HCT116 (cell line): ENCODE measurements around the gene EFS. TPM values are rescaled to one million over a fixed set of nuclear protein-coding genes. Genes with fewer than 3 reads are reported as not detected.

Experiments
- ATAC-seq: fragments of 200-7000 bp; cut with Tn5 transposase; 2 replicates; pipeline ENCODE4 v1.9.1; 2020; ENCODE audit warnings: mild to moderate bottlenecking, moderate library complexity
- BruUV-seq: library from RNA; stranded (reverse); fragments of 400-500 nt; replicated peaks from 2 replicates; lab custom pipeline; 2021; lab: Mats Ljungman, UMichigan
- CTCF ChIA-PET: fragments of 300-600 bp; sonication (Branson Sonifier 250); formaldehyde crosslinking; loops from one replicate; lab custom pipeline; 2021; ENCODE audit warnings: antibody characterized with exemption; lab: Charles Lee
- POLR2A ChIA-PET: fragments of 300-600, 350-600 bp; sonication (Branson Sonifier 250); formaldehyde crosslinking; loops from one replicate; lab custom pipeline; 2021; ENCODE audit warnings: antibody characterized with exemption; lab: Charles Lee
- RAD21 ChIA-PET, 2 experiments: fragments of 300-600 bp; sonication (Branson Sonifier 250); formaldehyde crosslinking; loops; one replicate each; lab custom pipeline; 2023; ENCODE audit warnings: low total read pairs in 2 of 2; ENCODE audit not compliant: uncharacterized antibody in 2 of 2, unreplicated experiment in 2 of 2, low non-redundant PET in 1 of 2; lab: Charles Lee
- DNase-seq: peaks from one replicate; pipeline ENCODE4 v3.0.0-alpha.2; 2010; ENCODE audit warnings: low read depth, low spot score
- H2AFZ ChIP-seq: fragments of 200-600 bp; shearing (Covaris generic), sonication (generic); 2 replicates; pipeline ENCODE4 v1.6.1; 2017; ENCODE audit warnings: low read depth, mixed run types, mixed read lengths, antibody characterized with exemption, low read length; ENCODE audit not compliant: poor library complexity, severe bottlenecking
- H3K27ac ChIP-seq: 2 replicates; pipeline ENCODE4 v1.5.1; 2012; ENCODE audit warnings: low read depth, low read length
- H3K27me3 ChIP-seq: fragments of 200-600 bp; sonication (generic); 2 replicates; pipeline ENCODE4 v1.6.1; 2016; ENCODE audit warnings: mixed run types, low read length, mixed read lengths; ENCODE audit not compliant: insufficient read depth
- H3K36me3 ChIP-seq, 2 experiments: fragments of 200-500 bp in 1 of 2; fragments of 200-600 bp in 1 of 2; sonication (Bioruptor generic) in 1 of 2; sonication (generic) in 1 of 2; 2 replicates each; pipeline versions ENCODE4 v1.5.1 to v1.6.1; 2014 to 2016; ENCODE audit warnings: low read length in 2 of 2, inconsistent platforms in 1 of 2, mixed read lengths in 1 of 2, mixed run types in 1 of 2; ENCODE audit not compliant: insufficient read depth in 2 of 2, control insufficient read depth in 1 of 2
- H3K4me1 ChIP-seq, 2 experiments: fragments of 200-600 bp in 1 of 2; sonication (generic) in 1 of 2; 2 replicates each; pipeline versions ENCODE4 v1.5.1 to v1.6.1; 2012 to 2017; ENCODE audit warnings: low read length in 2 of 2, inconsistent platforms in 1 of 2, mild to moderate bottlenecking in 1 of 2, mixed read lengths in 1 of 2, mixed run types in 1 of 2, moderate library complexity in 1 of 2; ENCODE audit not compliant: insufficient read depth in 2 of 2, control insufficient read depth in 1 of 2
- H3K4me2 ChIP-seq: fragments of 200-600 bp; sonication (generic); 2 replicates; pipeline ENCODE4 v1.6.1; 2017; ENCODE audit warnings: mixed run types, low read length, mixed read lengths
- H3K4me3 ChIP-seq, 2 experiments: fragments of 200-600 bp in 1 of 2; sonication (generic) in 1 of 2; replicated peaks in 1 of 2; 2 replicates each; pipeline ENCODE4 v1.5.1; 2011 to 2016; ENCODE audit warnings: low read length in 2 of 2, control low read depth in 1 of 2, low read depth in 1 of 2, mild to moderate bottlenecking in 1 of 2, mixed read lengths in 1 of 2, mixed run types in 1 of 2
- H3K79me2 ChIP-seq: fragments of 200-600 bp; sonication (generic); 2 replicates; pipeline ENCODE4 v1.6.1; 2017; ENCODE audit warnings: mild to moderate bottlenecking, mixed run types, low read length, moderate library complexity, mixed read lengths; ENCODE audit not compliant: insufficient read depth
- H3K9ac ChIP-seq: fragments of 200-600 bp; sonication (generic); 2 replicates; pipeline ENCODE4 v1.6.1; 2016; ENCODE audit warnings: low read length, mixed read lengths
- H3K9me2 ChIP-seq: fragments of 200-600 bp; sonication (generic), shearing (Covaris generic); 2 replicates; pipeline ENCODE4 v1.6.1; 2017; ENCODE audit warnings: mixed run types, mild to moderate bottlenecking, moderate library complexity; ENCODE audit not compliant: insufficient read depth
- H3K9me3 ChIP-seq, 2 experiments: fragments of 200-500 bp in 1 of 2; fragments of 200-600 bp in 1 of 2; sonication (Bioruptor generic) in 1 of 2; sonication (generic) in 1 of 2; 2 replicates each; pipeline ENCODE4 v1.6.1; 2014 to 2017; ENCODE audit warnings: low read length in 2 of 2, mixed read lengths in 2 of 2, inconsistent platforms in 1 of 2, low read depth in 1 of 2, mild to moderate bottlenecking in 1 of 2, mixed run types in 1 of 2, moderate library complexity in 1 of 2; ENCODE audit not compliant: control insufficient read depth in 1 of 2, insufficient read depth in 1 of 2
- H4K20me1 ChIP-seq: fragments of 200-600 bp; sonication (generic), shearing (Covaris generic); 2 replicates; pipeline ENCODE4 v1.6.1; 2017; ENCODE audit warnings: mixed run types, mild to moderate bottlenecking, moderate library complexity; ENCODE audit not compliant: insufficient read depth
- CBX3 ChIP-seq: IDR thresholded peaks from 2 replicates; pipeline ENCODE4 v1.6.1; 2012; ENCODE audit warnings: low read depth
- CEBPB ChIP-seq: IDR thresholded peaks from 2 replicates; pipeline ENCODE4 v1.6.1; 2012; ENCODE audit warnings: low read depth
- EGR1 ChIP-seq: IDR thresholded peaks from 2 replicates; pipeline ENCODE4 v1.6.1; 2012; ENCODE audit warnings: low read depth
- ELF1 ChIP-seq: IDR thresholded peaks from 2 replicates; pipeline ENCODE4 v1.6.1; 2012; ENCODE audit warnings: low read depth, borderline replicate concordance
- EZH2 ChIP-seq: fragments of 200-600 bp; sonication (generic); IDR thresholded peaks from 2 replicates; pipeline ENCODE4 v1.6.1; 2017; ENCODE audit warnings: antibody characterized with exemption, mixed run types
- EZH2phosphoT487 ChIP-seq: fragments of 200-600 bp; IDR thresholded peaks from 2 replicates; pipeline ENCODE4 v1.6.1; 2018; ENCODE audit warnings: antibody characterized with exemption, borderline replicate concordance
- FOSL1 ChIP-seq: IDR thresholded peaks from 2 replicates; pipeline ENCODE4 v1.6.1; 2012; ENCODE audit warnings: low read depth
- JUND ChIP-seq: IDR thresholded peaks from 2 replicates; pipeline ENCODE4 v1.6.1; 2012
- POLR2AphosphoS5 ChIP-seq: IDR thresholded peaks from 2 replicates; pipeline ENCODE4 v1.6.1; 2011; ENCODE audit warnings: mild to moderate bottlenecking, low read depth, low read length, moderate library complexity
- RAD21 ChIP-seq: IDR thresholded peaks from 2 replicates; pipeline ENCODE4 v1.6.1; 2012; ENCODE audit warnings: low read depth, mild to moderate bottlenecking
- SP1 ChIP-seq: IDR thresholded peaks from 2 replicates; pipeline ENCODE4 v1.6.1; 2012; ENCODE audit warnings: low read depth
- SRF ChIP-seq: IDR thresholded peaks from 2 replicates; pipeline ENCODE4 v1.6.1; 2012; ENCODE audit warnings: low read depth
- YY1 ChIP-seq: IDR thresholded peaks from 2 replicates; pipeline ENCODE4 v1.6.1; 2011; ENCODE audit warnings: low read length, low read depth, moderate library complexity, mild to moderate bottlenecking; ENCODE audit not compliant: insufficient replicate concordance; ENCODE audit errors: extremely low read depth
- ZFX ChIP-seq: fragments of 450-650 bp; IDR thresholded peaks from 2 replicates; pipeline ENCODE4 v1.6.1; 2017
- ZNF274 ChIP-seq: fragments of 200-500 bp; sonication (Bioruptor generic); IDR thresholded peaks from 2 replicates; pipeline ENCODE4 v1.6.1; 2014; ENCODE audit warnings: mild to moderate bottlenecking, low read depth, low read length, inconsistent platforms
- intact Hi-C: fragments of 100-400 bp; cut with micrococcal nuclease; formaldehyde crosslinking; loops from 2 replicates; pipeline ENCODE4 v1.10.0; 2022
- total RNA-seq: library from RNA; stranded (reverse); gene quantifications from one replicate; pipeline ENCODE4 v1.2.1, GENCODE V29; 2021; ENCODE audit not compliant: unreplicated experiment
- TF ChIP-seq, protein P1 (sequence below), 3 experiments: fragments of 200-600 bp in 1 of 3; sonication (generic) in 1 of 3; IDR thresholded peaks in 2 of 3; conservative IDR thresholded peaks in 1 of 3; 2 replicates each; pipeline ENCODE4 v1.5.1; 2012 to 2017; ENCODE audit warnings: low read depth in 2 of 3, low read length in 2 of 3, antibody characterized with exemption in 1 of 3, borderline replicate concordance in 1 of 3, control low read depth in 1 of 3, mild to moderate bottlenecking in 1 of 3, mixed read lengths in 1 of 3, mixed run types in 1 of 3, moderate library complexity in 1 of 3; ENCODE audit not compliant: insufficient read depth in 1 of 3
- TF ChIP-seq, protein P2 (sequence below): IDR thresholded peaks from 2 replicates; pipeline ENCODE4 v1.6.1; 2012; ENCODE audit warnings: low read depth
- TF ChIP-seq, protein P3 (sequence below): IDR thresholded peaks from 2 replicates; pipeline ENCODE4 v1.6.1; 2012
- TF ChIP-seq, protein P4 (sequence below): IDR thresholded peaks from 2 replicates; pipeline ENCODE4 v1.6.1; 2011; ENCODE audit warnings: mild to moderate bottlenecking, low read length, moderate library complexity; ENCODE audit not compliant: insufficient replicate concordance; ENCODE audit errors: extremely low read depth
- TF ChIP-seq, protein P5 (sequence below): IDR thresholded peaks from 2 replicates; pipeline ENCODE4 v1.6.1; 2012

The EFS gene
- total RNA-seq, 1 experiment from 2014 or later: 0.10 TPM

DNA sequence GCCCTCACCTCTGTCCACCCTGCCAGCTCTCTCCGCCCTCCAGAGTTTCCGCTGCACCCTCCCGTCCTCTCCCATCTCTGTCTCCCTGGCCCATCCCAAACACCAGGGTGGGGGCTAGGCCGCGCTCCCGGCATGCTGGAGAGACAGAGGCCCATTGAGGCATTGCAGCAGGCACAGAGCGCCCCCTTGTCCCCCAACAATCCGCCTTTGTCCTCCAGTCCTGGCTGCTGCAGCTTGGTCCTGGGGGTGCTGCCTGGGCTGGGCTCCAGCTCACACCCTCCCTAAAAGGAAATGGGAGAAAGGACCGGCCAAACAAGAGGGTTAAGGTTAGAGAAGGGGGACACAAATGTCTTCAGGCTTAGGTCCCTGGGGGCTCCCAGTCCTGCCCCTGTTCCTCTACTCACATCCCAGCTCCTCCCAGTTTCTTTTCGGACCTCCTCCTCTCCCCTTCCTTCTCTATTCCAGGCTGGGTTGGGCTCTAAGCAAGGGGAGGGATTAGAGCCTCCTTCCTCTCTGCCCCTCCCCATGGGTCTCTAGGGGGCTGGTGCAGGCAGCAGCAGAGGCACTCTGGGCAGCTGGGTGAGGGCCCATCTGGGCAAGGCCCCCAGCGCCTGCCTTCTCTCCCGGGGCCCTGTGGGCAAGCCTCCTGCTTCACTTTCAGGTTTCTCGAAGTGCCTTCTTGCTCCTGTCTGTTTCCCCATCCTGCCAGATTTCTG, 11.7 kb upstream of the EFS start, which contains the start of gene CMTM5:
TSS of gene CMTM5 (plus strand) at position 565 of the 716 bp plus-strand sequence. CDS start 206 bp downstream, outside the sequence.
- intact Hi-C loops: no loop called here
- POLR2A ChIA-PET: no interaction called here
- CTCF ChIA-PET: no interaction called here
- DNase-seq: no peak
- Histone ChIP-seq H3K9ac (no peak within 1 kb of the TSS), H4K20me1 (no peaks in the 10 kb centered on the region), H2AFZ (no peak within 1 kb of the TSS), H3K9me3 (no peaks in the 10 kb centered on the region), H3K27me3 (0 out of 2 replicates have a peak, but pooled peaks cover 6% of the 10 kb centered on the region), H3K36me3 (no peaks in the 10 kb centered on the region), H3K79me2 (no peaks in the 10 kb centered on the region), H3K9me2 (no peaks in the 10 kb centered on the region), H3K27ac (no peak within 1 kb of the TSS), H3K4me2 (no peak within 1 kb of the TSS), H3K4me3 (no peak within 1 kb of the TSS), H3K4me1 (no peaks in the 10 kb centered on the region)
- TF ChIP-seq ZFX (no peak), CEBPB (no peak), CBX3 (no peak), EZH2phosphoT487 (no peak), EZH2 (no peak), FOSL1 (no peak), EGR1 (no peak), JUND (no peak), RAD21 (no peak), POLR2AphosphoS5 (no peak), SRF (no peak), ELF1 (no peak), SP1 (no peak), YY1 (no peak), ZNF274 (no peak)
- TF ChIP-seq, protein P1, sequence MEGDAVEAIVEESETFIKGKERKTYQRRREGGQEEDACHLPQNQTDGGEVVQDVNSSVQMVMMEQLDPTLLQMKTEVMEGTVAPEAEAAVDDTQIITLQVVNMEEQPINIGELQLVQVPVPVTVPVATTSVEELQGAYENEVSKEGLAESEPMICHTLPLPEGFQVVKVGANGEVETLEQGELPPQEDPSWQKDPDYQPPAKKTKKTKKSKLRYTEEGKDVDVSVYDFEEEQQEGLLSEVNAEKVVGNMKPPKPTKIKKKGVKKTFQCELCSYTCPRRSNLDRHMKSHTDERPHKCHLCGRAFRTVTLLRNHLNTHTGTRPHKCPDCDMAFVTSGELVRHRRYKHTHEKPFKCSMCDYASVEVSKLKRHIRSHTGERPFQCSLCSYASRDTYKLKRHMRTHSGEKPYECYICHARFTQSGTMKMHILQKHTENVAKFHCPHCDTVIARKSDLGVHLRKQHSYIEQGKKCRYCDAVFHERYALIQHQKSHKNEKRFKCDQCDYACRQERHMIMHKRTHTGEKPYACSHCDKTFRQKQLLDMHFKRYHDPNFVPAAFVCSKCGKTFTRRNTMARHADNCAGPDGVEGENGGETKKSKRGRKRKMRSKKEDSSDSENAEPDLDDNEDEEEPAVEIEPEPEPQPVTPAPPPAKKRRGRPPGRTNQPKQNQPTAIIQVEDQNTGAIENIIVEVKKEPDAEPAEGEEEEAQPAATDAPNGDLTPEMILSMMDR (IDR thresholded peaks at IDR 0.05 in 2 of 3, conservative IDR thresholded peaks at IDR 0.05 in 1 of 3; ENCODE audit: borderline replicate concordance in 1 of 3, insufficient read depth in 1 of 3, low read depth in 2 of 3, low read length in 2 of 3): no peak
- TF ChIP-seq, protein P2, sequence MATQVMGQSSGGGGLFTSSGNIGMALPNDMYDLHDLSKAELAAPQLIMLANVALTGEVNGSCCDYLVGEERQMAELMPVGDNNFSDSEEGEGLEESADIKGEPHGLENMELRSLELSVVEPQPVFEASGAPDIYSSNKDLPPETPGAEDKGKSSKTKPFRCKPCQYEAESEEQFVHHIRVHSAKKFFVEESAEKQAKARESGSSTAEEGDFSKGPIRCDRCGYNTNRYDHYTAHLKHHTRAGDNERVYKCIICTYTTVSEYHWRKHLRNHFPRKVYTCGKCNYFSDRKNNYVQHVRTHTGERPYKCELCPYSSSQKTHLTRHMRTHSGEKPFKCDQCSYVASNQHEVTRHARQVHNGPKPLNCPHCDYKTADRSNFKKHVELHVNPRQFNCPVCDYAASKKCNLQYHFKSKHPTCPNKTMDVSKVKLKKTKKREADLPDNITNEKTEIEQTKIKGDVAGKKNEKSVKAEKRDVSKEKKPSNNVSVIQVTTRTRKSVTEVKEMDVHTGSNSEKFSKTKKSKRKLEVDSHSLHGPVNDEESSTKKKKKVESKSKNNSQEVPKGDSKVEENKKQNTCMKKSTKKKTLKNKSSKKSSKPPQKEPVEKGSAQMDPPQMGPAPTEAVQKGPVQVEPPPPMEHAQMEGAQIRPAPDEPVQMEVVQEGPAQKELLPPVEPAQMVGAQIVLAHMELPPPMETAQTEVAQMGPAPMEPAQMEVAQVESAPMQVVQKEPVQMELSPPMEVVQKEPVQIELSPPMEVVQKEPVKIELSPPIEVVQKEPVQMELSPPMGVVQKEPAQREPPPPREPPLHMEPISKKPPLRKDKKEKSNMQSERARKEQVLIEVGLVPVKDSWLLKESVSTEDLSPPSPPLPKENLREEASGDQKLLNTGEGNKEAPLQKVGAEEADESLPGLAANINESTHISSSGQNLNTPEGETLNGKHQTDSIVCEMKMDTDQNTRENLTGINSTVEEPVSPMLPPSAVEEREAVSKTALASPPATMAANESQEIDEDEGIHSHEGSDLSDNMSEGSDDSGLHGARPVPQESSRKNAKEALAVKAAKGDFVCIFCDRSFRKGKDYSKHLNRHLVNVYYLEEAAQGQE: no peak
- TF ChIP-seq, protein P3, sequence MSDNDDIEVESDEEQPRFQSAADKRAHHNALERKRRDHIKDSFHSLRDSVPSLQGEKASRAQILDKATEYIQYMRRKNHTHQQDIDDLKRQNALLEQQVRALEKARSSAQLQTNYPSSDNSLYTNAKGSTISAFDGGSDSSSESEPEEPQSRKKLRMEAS: no peak
- TF ChIP-seq, protein P4, sequence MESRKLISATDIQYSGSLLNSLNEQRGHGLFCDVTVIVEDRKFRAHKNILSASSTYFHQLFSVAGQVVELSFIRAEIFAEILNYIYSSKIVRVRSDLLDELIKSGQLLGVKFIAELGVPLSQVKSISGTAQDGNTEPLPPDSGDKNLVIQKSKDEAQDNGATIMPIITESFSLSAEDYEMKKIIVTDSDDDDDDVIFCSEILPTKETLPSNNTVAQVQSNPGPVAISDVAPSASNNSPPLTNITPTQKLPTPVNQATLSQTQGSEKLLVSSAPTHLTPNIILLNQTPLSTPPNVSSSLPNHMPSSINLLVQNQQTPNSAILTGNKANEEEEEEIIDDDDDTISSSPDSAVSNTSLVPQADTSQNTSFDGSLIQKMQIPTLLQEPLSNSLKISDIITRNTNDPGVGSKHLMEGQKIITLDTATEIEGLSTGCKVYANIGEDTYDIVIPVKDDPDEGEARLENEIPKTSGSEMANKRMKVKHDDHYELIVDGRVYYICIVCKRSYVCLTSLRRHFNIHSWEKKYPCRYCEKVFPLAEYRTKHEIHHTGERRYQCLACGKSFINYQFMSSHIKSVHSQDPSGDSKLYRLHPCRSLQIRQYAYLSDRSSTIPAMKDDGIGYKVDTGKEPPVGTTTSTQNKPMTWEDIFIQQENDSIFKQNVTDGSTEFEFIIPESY: no peak
- TF ChIP-seq, protein P5, sequence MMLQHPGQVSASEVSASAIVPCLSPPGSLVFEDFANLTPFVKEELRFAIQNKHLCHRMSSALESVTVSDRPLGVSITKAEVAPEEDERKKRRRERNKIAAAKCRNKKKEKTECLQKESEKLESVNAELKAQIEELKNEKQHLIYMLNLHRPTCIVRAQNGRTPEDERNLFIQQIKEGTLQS: no peak
- BruUV-seq: no TSS peak
- RAD21 ChIA-PET: interaction anchor here in 1 of 2 experiments (0.5 kb wide), 1 partner anchor 16 kb away, joined by 4 read pairs; no protein-coding TSS in a partner anchor
- ATAC-seq: no peak
